Left ventricle myocardium inferior (tissue), 1 donor: ENCODE measurements around the gene NECTIN1. TPM values are rescaled to one million over a fixed set of nuclear protein-coding genes. Genes with fewer than 3 reads are reported as not detected.

Experiments
- DNase-seq: peaks from one replicate; pipeline ENCODE4 v3.0.0-alpha.2; 2020
- H3K27ac ChIP-seq: fragments of 200-600 bp; replicated peaks from 2 replicates; pipeline ENCODE4 v1.8.0; 2021
- H3K27me3 ChIP-seq: fragments of 200-600 bp; 2 replicates; pipeline ENCODE4 v1.8.0; 2021; ENCODE audit warnings: low read depth
- H3K36me3 ChIP-seq: fragments of 200-600 bp; 2 replicates; pipeline ENCODE4 v1.8.0; 2021
- H3K4me1 ChIP-seq: fragments of 200-600 bp; 2 replicates; pipeline ENCODE4 v1.8.0; 2021
- H3K4me3 ChIP-seq: fragments of 200-600 bp; 2 replicates; pipeline ENCODE4 v1.8.0; 2021; ENCODE audit warnings: mild to moderate bottlenecking, moderate library complexity
- H3K9me3 ChIP-seq: fragments of 200-600 bp; replicated peaks from 2 replicates; pipeline ENCODE4 v1.8.0; 2021
- intact Hi-C: fragments of 100-400 bp; cut with micrococcal nuclease; formaldehyde crosslinking; loops from one replicate; pipeline ENCODE4 v1.11.0; 2022
- total RNA-seq: library from RNA; stranded (reverse); fragmentation: NEBNext Ultra II Directional; extraction: Animal tissue kit (Norgen Biotek cat#: 25700); gene quantifications from one replicate; pipeline ENCODE4 v1.2.1, GENCODE V29; 2021
- TF ChIP-seq, protein P1 (sequence below): fragments of 200-600 bp; IDR thresholded peaks from 2 replicates; pipeline ENCODE4 v1.8.0; 2021; ENCODE audit warnings: antibody characterized with exemption, mild to moderate bottlenecking, borderline replicate concordance
- donor health status: DM: no; HTN: yes; CAD: no; lungs with severe emphysema.

NECTIN1 gene
- total RNA-seq, 1 donor from 2014 or later = 22.9 TPM

DNA sequence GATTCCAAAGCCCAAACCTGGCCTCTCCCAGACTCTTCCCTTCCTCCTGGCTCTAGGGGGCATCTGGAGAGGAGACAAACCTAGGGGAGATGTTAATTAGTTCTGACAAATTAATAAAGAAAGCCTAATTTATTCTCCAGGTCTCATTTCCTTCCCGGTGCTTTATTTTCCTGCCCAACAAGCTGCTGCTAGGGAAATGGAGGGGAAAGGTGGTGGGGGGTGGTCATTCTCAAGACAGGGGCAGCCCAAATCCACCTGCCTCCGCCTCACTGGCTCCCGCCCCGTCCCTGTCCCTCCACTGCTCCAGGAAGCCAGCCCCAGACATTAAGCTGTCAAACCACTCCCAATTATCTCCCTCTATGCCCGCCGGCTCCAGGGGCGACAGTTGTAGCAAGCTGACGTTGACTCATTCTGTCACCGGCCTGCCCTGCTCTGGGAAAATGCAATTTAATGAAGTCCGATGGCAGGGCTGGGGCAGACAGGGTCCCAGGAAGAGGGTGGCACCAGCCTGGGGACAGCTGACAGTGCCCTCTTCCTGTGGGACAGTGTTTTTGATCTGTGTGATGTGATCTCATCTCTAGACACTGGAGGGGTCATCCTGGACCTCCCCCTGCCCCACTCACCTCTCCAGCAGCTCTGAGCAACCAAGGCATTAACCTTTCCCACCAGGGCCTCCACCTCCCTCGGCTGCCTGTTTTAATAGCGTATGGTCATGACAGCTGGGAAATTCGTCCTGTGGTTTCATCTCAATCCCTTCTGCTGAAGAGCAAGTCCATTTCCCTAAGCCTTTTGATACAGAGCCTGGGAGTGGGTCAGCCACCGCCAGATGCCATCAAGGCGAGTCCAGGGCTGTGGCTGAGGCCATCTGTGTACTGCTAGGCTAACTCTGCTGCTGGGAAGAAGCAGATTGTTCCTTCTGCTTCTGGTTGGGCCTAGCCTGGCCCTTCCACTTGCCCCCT, 27.1 kb downstream of the NECTIN1 start:
- Histone ChIP-seq H3K27me3 (no peaks in the 10 kb centered on the region), H3K4me3 (no peak overlapping the region), H3K9me3 (no peaks in the 10 kb centered on the region), H3K4me1 (peaks cover 66% of the 10 kb centered on the region), H3K27ac (peak overlapping the region; percentile 38), H3K36me3 (no peaks in the 10 kb centered on the region)
- DNase-seq = no peak
- TF ChIP-seq, protein P1, sequence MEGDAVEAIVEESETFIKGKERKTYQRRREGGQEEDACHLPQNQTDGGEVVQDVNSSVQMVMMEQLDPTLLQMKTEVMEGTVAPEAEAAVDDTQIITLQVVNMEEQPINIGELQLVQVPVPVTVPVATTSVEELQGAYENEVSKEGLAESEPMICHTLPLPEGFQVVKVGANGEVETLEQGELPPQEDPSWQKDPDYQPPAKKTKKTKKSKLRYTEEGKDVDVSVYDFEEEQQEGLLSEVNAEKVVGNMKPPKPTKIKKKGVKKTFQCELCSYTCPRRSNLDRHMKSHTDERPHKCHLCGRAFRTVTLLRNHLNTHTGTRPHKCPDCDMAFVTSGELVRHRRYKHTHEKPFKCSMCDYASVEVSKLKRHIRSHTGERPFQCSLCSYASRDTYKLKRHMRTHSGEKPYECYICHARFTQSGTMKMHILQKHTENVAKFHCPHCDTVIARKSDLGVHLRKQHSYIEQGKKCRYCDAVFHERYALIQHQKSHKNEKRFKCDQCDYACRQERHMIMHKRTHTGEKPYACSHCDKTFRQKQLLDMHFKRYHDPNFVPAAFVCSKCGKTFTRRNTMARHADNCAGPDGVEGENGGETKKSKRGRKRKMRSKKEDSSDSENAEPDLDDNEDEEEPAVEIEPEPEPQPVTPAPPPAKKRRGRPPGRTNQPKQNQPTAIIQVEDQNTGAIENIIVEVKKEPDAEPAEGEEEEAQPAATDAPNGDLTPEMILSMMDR = no peak
- intact Hi-C loops = no loop called here

DNA sequence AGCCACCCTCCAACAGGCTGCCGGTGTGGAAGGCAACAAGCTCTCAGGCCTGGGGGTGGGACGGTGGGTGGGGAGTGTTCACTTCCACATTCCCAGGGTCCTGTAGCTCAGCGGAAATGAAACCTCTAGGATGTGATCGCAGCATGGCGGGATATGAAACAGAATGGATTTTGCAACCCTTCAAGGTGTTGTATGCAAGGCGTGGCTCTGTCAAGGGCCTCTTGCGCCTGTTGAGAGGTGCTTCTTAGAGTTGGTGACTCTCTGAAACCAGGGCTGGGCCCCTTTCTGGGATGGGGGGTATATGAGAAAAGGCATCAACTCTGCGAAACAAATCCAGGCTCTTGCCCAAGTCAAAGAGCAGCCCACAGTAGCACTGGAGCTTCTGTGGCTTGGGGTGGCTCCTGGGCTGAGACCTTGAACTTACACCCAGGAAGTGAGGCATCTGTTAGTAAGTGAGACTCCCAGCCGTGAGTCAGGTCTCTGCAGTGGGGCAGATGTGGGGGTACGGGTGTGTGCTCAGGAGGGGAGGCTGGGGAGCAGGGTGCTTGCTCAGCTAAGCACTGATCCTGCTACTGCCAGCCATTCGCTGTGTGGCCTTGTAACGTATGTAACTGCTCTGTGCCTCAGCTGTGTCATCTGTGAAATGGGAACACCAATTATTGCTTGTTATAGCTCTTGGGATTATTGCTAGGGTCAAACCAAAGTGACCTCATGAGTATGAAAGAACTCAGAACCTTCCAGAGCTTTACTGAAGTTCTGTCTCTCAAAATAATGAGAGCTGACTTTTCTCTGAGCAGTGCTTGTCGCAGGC, 28.3 kb downstream of the NECTIN1 start:
- no peaks in the 10 kb centered on the region for H3K27me3 ChIP-seq
- TF ChIP-seq, protein P1 = no peak
- peak overlapping the region; percentile 61 for H3K27ac ChIP-seq
- intact Hi-C loops = no loop called here
- H3K9me3 ChIP-seq = no peaks in the 10 kb centered on the region
- H3K36me3 ChIP-seq = no peaks in the 10 kb centered on the region
- H3K4me3 ChIP-seq = no peak overlapping the region
- peaks cover 72% of the 10 kb centered on the region for H3K4me1 ChIP-seq
- no peak for DNase-seq

DNA sequence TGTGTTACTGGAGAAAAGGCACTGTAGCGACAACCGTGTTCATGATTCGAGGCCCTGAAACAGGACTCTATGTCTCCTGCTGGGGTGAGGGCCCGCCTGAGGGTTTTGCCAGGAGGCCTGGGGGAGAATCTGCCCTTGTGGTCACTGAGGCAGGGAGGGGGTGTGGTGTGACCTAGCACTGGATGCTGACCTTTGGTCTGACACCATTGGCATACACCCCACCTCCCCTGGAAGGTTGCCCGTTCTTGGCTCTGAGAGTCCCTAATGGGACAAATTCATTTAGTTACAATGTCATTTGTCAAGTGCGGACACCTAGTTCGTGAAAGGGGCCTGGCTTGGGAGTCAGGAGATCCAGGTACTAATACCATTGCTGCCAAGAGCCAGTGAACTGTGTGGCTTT, 29.0 kb downstream of the NECTIN1 start:
- H3K4me1 ChIP-seq = peaks cover 69% of the 10 kb centered on the region
- intact Hi-C loops = no loop called here
- H3K36me3 ChIP-seq = no peaks in the 10 kb centered on the region
- H3K27me3 ChIP-seq = no peaks in the 10 kb centered on the region
- H3K4me3 ChIP-seq = no peak overlapping the region
- H3K27ac ChIP-seq = peak overlapping the region; percentile 61
- H3K9me3 ChIP-seq = no peaks in the 10 kb centered on the region
- DNase-seq = no peak
- TF ChIP-seq, protein P1 = no peak

DNA sequence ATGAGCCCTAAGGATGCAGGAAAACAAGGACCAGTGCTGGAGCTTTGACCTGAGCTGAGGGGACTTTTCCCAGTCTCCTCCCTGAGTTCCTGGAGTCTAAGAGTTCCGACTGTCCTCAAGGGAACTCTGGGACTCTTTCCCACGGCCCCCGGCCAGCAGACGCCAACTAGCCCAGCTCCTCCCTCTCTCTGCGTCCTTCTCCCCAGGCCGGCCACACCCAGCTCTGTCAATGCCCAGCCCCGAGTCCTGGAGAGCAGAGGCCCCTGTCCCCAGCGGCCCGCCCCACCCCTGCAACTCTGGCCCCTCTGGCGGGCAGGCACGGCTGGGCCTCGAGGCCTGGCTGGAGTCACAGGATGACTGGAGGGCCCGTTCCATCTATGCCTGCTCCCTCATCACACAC, 29.8 kb downstream of the NECTIN1 start:
- no peaks in the 10 kb centered on the region for H3K27me3 ChIP-seq
- no peaks in the 10 kb centered on the region for H3K36me3 ChIP-seq
- H3K4me1 ChIP-seq = peaks cover 69% of the 10 kb centered on the region
- no peak overlapping the region for H3K4me3 ChIP-seq
- peak overlapping the region; percentile 61 for H3K27ac ChIP-seq
- TF ChIP-seq, protein P1 = no peak
- intact Hi-C loops = no loop called here
- DNase-seq = peak; percentile 81
- H3K9me3 ChIP-seq = no peaks in the 10 kb centered on the region

DNA sequence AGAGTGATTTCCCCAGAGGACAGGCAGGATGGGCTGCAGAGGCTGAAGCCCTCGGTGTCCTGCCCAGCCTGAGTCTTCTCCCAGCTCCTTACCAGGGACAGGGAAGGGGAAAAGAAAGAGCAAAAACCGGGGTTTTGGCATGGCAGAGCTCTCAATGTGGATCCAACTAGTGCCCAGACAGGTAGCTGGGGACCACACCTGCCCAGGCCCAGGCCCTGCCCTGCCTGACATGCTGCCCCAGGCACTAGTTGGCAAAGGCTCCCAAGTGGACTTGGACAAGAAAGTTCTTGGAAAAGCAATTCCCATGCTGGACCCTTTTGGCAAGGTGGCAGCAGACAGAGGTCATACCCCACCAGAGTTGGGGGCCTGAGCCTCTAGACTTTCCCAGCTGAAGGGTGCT, 31.1 kb downstream of the NECTIN1 start:
- TF ChIP-seq, protein P1 = no peak
- Histone ChIP-seq H3K27me3 (no peaks in the 10 kb centered on the region), H3K36me3 (no peaks in the 10 kb centered on the region), H3K27ac (peak overlapping the region; percentile 61), H3K4me1 (peaks cover 70% of the 10 kb centered on the region), H3K4me3 (no peak overlapping the region), H3K9me3 (no peaks in the 10 kb centered on the region)
- DNase-seq = no peak
- intact Hi-C loops = no loop called here
